Measurements from ENCODE around the gene ZCWPW2.

DNA sequence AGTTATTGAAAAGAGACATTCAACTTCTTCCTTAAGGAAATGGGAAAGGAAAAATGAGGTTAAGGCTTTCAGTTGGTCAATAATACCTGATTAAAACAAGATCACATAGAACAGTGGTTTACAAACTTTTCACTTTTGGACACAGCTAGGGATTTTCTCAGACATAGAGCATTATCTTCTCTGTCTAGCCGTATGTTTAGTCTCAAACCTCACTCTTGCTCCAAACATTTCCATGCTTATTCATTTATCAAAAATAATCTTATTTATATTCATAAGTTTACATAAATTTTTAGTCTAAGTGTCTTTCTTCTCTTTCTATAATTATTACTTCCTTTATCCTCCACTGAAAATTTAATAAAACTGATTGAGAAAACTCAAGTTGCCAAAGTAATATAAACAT is 114.3 kb downstream of the ZCWPW2 start:
- TF ChIP-seq, protein P1, sequence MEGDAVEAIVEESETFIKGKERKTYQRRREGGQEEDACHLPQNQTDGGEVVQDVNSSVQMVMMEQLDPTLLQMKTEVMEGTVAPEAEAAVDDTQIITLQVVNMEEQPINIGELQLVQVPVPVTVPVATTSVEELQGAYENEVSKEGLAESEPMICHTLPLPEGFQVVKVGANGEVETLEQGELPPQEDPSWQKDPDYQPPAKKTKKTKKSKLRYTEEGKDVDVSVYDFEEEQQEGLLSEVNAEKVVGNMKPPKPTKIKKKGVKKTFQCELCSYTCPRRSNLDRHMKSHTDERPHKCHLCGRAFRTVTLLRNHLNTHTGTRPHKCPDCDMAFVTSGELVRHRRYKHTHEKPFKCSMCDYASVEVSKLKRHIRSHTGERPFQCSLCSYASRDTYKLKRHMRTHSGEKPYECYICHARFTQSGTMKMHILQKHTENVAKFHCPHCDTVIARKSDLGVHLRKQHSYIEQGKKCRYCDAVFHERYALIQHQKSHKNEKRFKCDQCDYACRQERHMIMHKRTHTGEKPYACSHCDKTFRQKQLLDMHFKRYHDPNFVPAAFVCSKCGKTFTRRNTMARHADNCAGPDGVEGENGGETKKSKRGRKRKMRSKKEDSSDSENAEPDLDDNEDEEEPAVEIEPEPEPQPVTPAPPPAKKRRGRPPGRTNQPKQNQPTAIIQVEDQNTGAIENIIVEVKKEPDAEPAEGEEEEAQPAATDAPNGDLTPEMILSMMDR (IDR thresholded peaks at IDR 0.05 in 4 of 5, conservative IDR thresholded peaks at IDR 0.05 in 1 of 5) = no peak
- TF ChIP-seq POLR2A (IDR thresholded peaks at IDR 0.05) = no peak
